ENCODE results near the gene EMSY.
"Not testable (repeated sequence)": the region's sequence is repeated elsewhere in the genome, so short reads cannot be mapped to it uniquely, and the experiment has no call there.

The EMSY gene, protein sequence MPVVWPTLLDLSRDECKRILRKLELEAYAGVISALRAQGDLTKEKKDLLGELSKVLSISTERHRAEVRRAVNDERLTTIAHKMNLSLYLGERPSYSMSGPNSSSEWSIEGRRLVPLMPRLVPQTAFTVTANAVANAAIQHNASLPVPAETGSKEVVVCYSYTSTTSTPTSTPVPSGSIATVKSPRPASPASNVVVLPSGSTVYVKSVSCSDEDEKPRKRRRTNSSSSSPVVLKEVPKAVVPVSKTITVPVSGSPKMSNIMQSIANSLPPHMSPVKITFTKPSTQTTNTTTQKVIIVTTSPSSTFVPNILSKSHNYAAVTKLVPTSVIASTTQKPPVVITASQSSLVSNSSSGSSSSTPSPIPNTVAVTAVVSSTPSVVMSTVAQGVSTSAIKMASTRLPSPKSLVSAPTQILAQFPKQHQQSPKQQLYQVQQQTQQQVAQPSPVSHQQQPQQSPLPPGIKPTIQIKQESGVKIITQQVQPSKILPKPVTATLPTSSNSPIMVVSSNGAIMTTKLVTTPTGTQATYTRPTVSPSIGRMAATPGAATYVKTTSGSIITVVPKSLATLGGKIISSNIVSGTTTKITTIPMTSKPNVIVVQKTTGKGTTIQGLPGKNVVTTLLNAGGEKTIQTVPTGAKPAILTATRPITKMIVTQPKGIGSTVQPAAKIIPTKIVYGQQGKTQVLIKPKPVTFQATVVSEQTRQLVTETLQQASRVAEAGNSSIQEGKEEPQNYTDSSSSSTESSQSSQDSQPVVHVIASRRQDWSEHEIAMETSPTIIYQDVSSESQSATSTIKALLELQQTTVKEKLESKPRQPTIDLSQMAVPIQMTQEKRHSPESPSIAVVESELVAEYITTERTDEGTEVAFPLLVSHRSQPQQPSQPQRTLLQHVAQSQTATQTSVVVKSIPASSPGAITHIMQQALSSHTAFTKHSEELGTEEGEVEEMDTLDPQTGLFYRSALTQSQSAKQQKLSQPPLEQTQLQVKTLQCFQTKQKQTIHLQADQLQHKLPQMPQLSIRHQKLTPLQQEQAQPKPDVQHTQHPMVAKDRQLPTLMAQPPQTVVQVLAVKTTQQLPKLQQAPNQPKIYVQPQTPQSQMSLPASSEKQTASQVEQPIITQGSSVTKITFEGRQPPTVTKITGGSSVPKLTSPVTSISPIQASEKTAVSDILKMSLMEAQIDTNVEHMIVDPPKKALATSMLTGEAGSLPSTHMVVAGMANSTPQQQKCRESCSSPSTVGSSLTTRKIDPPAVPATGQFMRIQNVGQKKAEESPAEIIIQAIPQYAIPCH (N-terminal part only)

DNA sequence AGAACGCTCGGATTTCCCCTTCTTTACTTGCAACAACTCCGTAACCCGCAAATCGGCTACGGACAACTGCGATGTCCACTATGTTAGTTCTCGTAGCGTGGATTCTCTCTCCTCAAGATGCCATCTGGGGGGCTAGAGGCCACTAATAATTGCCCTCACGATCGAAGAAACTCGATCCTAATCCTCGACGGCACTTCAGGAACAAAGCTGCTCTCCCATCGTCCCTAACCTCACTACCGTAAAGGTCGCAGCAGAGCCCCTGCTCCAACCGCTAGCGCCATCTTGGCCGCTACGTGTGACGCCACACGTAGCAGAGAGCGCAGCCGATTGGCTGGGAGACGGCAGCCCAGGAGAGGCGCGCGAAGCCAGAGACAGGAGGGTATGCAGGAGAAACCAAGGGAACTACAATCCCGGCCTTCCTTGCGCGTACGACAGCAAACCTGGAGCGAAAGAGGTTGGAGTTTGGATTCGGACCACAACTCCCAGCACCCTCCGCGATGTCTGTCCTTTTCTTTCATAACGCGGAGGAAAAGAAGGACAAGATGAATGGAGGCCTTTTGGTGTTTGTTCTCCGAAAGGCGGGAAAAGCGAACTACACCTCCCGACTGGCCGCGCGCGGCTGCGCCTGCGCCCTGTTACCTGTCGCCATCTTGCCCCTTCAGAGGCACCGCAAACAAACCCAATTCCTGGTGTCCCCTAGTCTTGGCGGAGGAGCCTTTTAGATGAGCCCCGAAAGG is at the start of gene EMSY:
EMSY (plus strand) TSS at position 635 of the 737 bp plus-strand sequence. CDS start 1,921 bp downstream, outside the sequence.
- DNase-seq (ENCODE audit: low spot score), result peak; percentile 100

DNA sequence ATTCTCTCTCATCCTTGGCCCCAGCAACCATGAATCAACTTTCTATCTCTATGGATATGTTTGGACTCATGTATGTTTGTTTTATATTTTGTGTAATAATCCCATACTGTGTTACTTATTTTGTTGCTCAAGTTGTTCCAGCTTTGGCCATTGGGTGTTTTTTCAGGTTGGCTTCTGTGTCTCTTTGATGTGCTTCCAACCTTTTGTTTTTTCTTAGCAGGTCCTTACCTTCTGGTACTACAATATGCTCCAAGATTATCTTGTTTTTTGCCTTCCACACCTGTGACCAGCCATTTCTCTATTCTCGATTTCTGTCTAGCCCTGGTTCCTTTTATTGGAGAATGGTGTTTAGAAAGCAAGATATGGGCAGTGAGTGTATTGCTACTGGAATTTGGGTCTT is 49.5 kb upstream of the EMSY start:
- DNase-seq (ENCODE audit: low spot score), result no peak

DNA sequence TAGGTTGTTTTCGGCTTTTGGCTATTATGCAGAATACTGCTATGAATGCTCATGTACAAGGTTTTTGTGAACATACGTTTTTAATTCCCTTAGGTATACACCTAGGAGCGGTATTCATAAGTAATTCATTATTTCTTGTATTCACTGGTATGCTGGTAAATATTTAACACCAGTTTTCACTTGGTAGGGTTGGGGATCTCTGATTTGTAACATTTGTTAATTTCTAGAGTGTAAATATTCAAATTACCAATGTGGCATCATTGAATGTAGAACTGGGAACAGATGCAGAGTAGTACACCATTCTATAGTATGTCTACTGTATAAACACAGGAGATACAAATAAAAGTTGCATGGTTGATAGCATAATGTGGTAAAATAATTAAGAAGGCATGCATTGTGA is 47.4 kb upstream of the EMSY start:
- no peak for DNase-seq (ENCODE audit: low spot score)

DNA sequence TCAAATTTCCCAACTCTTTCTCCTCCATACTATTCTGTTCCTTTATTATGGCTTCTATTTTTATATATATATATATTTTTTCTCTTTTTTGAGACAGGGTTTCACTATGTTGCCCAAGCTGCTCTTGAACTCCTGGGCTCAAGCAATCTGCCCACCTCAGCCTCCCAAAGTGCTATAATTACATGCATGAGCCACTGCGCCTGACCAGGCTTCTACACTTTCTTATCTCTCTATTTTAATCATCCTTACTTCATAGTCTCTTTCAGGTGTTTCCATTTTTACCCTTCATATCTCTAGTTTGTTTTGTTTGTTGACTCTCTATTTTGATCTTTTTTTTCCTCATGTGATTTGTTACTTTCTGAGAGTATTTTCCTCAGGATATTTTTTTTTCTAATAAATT is 43.9 kb upstream of the EMSY start:
- DNase-seq (ENCODE audit: low spot score), result no peak

DNA sequence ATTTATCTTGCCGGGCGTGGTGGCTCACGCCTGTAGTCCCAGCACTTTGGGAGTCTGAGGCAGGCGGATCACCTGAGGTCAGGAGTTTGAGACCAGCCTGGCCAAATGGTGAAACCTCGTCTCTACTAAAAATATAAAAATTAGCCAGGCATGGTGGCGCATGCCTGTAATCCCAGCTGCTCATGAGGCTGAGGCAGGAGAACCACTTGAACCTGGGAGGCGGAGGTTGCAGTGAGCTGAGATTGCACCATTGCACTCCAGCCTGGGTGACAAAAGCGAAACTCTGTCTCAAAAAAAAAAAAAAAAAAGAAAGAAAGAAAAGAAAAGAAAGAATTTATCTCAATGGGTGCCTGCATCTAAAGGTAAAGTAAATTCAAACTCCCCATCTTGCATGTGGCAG is 43.3 kb upstream of the EMSY start:
- DNase-seq (ENCODE audit: low spot score), result not testable (repeated sequence)

DNA sequence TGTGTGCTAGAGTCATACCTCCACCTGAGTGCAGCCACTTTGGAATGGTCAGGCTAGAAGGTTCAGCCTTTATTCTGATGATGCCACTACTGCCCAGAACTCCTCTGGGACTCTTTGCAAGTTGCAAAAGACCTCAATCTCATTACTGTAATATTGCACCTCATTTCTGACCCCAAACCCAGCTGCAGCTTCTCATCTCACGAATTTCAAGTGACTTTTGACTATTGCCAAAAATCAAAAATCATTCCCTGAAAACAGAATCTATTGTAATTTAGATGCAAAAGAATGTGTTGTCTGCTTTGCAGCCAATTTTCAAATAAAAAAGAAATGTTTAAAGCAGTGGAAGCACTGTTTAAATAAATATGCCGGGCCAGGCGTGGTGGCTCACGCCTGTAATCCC is 38.5 kb upstream of the EMSY start:
- DNase-seq (ENCODE audit: low spot score), result no peak

DNA sequence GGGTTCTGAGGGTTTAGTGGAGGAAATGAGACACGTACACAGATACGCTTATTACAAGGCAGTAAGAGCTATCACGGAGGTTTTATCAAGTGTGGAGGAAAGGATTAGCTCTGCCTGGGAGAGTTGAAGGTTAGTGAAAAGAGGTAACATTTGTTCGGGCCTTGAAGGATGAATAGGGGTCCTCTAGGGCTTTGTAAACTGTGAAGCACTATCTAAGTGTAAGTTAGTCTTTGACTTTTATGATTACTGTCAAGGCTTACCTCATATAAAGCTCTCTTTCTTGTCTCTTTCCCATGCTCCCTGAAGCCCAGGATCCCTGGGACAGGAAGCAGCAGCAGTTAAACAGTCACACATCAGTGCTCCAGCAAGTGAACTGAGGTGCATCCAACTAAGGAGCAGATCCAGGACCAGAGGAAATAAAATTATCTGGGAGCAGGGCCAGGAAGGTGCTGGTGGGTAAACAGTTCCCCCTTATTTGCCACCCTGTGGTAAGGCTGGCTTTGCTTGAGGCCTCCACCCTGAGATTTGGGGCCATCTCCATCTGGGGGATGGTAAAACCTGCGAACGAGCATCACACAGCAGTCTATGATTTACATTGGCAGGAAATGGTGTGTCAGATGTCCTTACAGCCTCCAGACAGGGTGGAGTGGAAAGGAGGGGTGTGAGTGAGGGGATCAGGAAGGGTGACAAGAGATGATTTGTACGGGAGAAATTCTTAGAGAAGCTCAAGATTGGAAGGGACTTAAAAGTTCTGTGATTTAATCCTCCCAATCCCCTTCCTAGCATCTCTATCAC is 36.5 kb upstream of the EMSY start:
- DNase-seq (ENCODE audit: low spot score), result no peak

DNA sequence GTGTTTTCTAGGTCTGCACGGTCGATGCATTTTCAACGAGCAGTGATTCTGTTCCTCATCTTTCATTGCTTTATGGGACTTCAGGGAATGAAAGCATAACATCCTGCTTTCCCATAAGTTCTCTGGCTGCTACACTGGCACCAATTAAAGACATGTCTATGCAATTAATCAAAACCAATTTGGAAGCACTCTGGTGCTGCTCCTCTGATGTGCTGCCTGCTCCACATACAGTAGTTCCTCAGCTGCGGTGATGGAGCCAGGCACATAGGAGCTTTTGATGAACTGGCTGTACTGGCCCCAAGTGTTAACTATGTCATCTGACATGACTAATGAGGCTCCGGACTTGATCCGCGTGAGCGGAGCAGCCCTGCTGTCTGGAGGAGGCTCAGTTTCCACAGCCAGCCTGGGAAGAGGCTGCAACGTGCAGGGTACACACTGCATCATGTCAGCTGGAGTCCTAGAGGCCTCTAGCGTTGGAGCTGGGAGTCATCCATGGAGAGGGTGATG is 33.9 kb upstream of the EMSY start:
- DNase-seq (ENCODE audit: low spot score), result no peak

DNA sequence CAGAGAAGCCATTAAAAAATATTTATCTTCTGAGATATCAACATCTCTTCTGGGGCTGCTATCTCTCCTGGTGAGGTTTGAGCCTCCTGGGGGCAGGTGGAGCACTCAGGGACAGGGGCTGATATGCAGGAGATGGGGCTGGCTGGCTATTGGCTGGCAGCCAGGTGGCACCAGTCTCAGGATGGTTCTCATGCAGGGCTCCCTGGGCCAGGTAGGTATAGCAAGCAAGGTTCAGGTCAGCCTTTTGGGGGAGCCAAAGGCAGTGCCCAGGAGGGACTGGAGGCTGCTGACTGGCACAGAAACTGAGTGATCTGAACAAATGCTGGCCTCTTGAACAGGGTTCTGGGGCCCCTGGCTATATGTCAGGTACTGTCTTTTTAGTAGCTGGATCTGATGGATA is 29.7 kb upstream of the EMSY start:
- DNase-seq (ENCODE audit: low spot score), result no peak

DNA sequence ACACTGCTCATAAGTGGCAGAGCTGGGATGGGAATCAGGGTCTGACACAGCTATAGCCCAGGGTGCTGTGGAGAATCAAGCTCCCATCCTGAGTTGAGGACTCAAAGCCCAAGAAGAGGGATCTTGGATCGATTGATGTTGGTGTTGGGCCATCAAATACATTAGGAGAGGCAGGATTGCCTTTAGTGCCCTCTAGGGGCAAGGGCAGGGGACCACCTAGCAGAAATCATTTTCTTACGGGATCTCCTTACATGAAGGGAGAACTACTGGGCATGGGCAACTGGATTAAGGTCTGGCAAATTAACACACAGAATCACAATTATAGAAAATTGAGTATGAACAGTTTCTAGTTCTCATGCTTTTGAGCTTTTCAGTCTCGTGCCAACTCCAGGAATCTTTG is 24.9 kb upstream of the EMSY start:
- DNase-seq (ENCODE audit: low spot score), result no peak

DNA sequence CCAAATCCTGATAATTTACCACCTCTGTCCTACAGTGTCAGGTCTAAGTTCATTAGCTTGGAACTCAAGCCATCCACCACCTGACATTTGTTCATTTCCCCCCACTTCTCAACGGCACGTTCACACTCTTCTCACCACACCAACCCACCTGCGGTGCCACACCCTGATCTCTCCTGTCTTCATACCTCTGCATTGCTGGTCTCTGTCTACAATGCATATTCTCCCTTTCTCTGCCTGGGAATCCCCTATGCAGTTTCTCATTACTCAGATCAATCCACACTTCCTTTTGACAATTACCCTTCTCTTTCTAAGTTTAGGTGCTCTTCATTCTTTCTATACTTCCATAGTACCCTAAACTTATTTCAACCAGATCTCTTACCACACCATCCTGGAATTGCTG is 20.4 kb upstream of the EMSY start:
- no peak for DNase-seq (ENCODE audit: low spot score)

DNA sequence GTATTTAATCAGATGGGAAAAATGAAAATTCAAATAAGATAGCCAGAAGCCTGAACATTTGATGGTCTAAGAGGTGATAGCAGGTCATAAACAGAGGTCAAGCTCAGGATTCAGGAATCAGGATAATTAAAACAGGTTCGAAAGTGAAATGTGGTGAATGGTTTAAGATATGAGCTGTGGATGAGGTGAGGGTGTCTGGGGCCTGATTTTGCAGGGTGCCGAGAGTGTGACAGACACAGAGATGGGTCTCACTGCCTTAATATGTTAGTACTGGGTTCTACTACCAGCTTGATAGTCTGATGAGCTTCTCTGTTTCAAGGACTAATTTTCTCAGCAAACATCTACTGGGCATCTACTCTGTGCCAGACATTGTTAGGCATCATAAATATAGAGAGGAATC is 19.9 kb upstream of the EMSY start:
- DNase-seq (ENCODE audit: low spot score), result no peak

DNA sequence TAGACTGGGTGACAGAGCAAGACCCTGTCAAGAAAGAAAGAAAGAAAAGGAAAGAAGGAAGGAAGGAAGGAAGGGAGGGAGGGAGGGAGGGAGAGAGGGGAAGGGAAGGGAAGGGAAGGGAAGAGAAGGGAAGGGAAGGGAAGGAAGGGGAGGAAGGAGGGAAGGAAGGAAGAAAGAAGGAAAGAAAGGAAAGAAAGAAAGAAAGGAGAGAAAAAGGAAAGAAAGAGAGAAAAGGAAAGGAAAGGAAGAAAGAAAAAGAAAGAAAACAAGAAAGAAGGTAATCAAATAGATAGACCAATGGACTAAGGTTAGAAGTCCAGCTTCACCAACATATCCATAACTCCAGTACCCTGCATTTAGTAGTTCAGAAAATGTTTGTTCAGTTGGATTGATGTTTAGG is 18.2 kb upstream of the EMSY start:
- DNase-seq (ENCODE audit: low spot score), result no peak

DNA sequence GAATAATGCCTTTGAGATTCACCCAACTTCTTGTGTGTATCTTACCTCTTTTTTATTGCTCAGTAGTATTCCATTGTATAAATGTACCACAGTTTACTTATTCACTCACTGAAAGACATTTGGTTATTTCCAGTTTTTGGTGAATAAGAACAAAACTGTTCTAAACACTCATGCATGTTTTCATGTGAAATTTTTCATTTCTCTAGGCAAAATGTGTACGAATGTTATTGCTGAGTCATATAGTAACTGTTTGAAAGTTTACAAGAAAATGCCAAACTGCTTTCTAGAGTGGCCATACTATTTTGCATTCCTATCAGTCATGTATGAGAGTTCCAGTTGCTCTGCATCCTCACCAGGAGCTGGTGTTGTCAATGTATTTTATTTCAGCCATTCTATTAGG is 8.8 kb upstream of the EMSY start:
- DNase-seq (ENCODE audit: low spot score), result no peak

DNA sequence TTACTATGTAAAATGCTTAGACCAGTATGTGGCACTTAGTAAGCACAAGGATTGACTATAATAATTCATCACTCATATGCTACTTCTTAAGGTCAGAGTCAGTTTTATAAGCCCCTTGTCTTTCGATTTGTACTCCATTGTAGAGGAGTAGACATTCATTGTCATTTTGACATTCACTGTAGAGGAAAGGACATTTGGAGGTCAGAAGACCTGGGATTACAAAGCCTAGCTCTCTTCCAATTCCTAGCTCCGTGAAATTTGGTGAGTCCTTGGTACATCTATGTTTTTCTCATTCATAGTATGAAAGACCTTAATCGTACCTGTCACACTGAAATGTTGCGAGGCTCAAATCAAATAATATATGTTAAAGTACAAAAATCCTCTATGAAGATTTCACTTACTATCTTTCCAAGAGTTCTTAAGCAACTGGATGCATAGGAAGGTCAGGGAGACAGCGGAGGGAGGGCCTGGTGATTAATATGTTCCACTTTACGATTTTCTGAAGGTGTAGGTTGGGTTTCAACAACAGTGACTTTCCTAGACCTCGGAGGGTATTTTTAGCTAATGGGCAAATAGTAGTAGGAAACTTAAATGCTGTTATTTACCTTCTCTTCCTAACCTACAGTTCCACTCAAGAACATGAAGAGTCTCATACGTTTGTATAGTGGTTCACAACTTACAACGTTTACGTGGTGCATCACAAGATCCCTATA is 1.4 kb upstream of the EMSY start:
- DNase-seq (ENCODE audit: low spot score), result peak; percentile 0

DNA sequence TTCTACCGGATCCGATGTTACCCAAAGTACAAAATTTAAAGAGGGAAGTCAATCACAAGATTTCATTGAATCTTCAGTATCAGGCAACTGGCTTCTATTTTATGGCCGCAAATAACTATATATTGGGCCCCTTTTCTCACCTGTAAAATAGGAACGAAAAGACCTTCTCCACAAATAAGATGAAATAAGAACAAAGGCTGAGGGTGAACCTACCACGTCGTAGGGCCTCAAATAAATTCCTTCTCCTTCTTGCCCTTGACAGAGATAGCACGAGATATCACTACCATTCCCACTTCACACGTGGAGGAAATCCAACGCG is 794 bp upstream of the EMSY start:
- no peak for DNase-seq (ENCODE audit: low spot score)

DNA sequence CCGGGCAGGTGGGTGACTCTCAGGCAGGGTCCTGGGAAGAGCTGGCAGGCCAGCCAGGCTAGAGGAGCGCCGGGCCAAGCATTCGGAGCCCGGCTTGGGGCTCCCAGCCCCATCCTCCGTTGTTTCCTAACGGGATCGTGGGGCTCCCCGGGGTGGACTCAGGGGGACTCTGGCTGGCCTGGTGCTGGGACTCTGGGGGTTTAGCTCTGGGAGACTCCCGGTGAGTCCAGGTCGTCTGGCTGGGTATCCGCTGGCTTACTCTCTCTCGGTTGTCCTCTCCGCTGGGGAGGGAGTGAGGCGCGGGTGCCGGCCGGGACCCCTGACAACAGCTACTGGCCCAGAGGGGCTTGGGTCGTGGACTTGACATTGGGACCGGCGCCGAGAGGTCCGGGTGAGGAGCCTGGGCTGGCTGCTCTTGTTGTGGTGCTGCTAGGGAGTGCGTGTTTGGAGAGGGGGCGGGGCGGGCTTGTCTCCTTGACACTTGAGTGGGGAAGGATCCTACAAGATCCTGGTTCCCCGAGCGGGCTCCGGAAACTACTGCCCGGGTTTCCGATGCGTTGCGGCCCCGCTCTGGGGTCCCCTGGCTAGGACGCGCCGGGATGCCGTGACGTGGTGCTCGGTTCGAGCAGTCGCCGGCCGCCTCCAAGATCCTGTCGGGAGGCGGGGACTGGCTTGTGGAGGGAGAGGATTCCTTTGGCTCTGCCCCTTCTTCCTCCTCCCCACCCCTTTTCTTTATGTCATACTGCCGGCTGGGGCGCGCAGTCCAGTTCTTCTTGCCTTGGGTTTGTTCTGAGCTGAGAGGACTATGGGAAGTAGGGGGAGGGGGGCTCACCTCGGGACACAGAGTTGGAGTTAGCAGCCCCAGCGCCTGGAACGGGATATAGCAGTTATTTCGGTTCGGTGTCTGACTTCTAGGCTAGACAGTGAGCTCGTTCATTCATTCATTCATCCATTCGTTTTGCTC is 585 bp downstream of the EMSY start:
- peak; percentile 70 for DNase-seq (ENCODE audit: low spot score)

DNA sequence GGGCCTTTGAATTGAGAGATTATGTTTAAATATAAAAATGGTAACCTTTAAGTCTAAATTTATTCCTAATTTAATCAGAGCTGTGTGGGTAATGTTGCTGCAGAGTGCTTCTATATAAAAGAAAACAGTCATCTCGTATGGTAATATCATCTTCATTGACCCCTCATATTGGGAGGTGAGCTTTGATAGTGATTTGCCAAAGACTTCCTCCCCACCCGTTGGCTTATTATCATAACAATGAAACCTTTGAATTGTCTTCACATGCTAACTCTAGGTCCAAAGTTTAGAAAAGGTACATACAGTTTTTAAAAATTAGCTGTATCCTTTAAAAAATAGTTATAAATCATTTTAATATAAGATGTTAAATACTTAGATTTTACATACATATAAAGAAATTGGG is 3.7 kb downstream of the EMSY start:
- DNase-seq (ENCODE audit: low spot score), result no peak

DNA sequence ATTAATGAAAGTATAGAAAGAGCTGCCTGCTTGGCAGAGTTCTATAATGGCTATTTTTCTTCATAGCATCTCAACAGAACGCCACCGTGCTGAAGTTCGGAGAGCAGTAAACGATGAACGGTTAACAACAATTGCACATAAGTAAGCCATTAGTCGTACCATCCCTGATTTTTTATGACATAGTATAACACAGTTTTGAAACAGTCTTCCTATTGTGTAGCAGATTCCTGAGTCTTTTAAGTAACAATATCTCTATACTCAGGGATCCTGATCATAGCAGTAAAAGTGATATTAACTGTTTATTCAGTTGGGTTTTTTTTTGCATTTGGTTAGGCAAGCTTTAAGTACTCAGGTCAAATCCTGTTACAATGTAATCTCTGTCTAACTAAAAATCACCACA is 8.4 kb downstream of the EMSY start:
- no peak for DNase-seq (ENCODE audit: low spot score)
